ENCODE data around the gene AGBL3.
"Not testable (repeated sequence)": the region's sequence is repeated elsewhere in the genome, so short reads cannot be mapped to it uniquely, and the experiment has no call there.

Gene AGBL3

DNA sequence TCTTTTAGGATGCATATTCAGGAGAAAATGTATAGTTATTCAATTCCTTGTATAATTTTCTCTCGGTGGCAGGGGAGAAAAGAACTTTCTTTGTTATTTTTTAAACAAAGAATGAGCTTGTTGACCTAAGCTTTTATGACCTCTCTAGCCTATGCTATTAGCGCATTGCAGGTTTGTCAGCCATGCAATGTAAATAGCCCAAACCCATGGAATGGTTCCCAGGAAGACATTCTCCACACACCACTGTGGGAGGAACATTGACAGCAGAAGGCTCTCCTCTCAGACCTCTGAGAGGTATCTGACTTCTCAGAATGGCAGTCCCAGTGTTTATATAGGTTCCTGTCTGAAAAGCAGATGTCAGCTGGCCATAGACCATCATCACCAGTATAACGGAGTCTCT, 19.6 kb upstream of the AGBL3 start:
- no peak for DNase-seq

DNA sequence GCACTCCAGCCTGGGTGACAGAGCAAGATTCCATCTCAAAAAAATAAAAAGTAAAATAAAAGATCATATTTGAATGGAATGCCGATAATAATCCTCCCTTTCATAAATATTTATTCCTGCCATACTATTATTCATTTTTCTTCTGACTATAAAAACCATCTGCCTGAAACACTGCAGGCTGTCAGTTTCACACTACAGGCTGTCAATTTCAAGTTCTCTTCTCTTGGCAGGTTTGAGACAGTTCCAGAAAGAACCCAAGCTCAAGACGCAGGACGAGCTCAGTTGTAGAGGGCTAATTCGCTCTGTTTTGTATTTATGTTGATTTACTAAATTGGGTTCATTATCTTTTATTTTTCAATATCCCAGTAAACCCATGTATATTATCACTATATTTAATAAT, 18.2 kb upstream of the AGBL3 start:
- no peak for DNase-seq

DNA sequence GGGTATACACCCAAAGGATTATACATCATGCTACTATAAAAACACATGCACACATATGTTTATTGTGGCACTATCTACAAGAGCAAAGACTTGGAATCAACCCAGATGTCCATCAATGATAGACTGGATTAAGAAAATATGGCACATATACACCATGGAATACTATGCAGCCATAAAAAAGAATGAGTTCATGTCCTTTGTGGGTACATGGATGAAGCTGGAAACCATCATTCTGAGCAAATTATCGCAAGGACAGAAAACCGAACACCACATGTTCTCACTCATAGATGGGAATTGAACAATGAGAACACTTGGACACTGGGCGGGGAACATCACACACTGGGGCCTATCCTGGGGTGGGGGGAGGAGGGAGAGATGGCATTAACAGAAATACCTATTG, 4.7 kb upstream of the AGBL3 start:
- DNase-seq: not testable (repeated sequence)

DNA sequence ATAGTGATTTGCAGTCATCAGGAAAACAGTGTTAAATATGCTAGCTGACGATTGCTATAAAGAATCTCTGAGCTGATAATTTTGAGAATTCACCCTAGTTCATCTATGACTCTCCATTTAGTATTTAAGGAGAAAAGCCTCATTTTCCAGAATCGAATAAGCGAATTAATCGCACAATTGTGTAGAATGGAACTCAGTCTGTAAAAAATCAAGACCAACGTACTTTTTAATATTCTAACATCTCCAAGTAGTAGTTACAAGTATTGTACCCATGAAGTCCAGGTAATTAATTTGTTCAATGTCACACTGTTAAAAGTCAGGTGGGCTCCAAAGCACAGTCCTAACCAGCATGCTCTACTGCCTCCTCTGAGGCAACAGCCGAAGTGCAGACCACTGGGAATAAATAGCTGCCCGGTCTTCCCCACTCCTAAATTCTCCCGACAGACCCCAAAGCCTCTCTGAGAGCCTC, 380 bp upstream of the AGBL3 start:
- DNase-seq: no peak

DNA sequence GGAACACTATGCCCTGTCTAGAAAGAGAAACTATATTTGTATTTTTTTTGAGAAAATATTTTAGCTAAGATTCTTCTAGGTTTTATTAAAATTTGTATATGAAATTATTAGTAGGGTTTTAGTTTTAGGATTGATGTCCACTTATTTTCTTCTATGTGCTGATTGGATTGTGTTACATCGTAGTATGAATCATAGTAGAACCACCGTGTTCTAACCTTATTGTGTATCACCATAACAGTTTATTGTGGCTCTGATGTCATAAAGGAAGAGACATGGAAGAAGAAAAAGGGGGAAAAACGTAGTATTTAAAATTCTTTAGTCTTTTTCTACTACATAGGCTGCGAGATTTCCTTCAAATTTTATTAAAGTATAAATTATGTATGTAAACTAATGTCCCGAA, 1.9 kb downstream of the AGBL3 start:
- no peak for DNase-seq

DNA sequence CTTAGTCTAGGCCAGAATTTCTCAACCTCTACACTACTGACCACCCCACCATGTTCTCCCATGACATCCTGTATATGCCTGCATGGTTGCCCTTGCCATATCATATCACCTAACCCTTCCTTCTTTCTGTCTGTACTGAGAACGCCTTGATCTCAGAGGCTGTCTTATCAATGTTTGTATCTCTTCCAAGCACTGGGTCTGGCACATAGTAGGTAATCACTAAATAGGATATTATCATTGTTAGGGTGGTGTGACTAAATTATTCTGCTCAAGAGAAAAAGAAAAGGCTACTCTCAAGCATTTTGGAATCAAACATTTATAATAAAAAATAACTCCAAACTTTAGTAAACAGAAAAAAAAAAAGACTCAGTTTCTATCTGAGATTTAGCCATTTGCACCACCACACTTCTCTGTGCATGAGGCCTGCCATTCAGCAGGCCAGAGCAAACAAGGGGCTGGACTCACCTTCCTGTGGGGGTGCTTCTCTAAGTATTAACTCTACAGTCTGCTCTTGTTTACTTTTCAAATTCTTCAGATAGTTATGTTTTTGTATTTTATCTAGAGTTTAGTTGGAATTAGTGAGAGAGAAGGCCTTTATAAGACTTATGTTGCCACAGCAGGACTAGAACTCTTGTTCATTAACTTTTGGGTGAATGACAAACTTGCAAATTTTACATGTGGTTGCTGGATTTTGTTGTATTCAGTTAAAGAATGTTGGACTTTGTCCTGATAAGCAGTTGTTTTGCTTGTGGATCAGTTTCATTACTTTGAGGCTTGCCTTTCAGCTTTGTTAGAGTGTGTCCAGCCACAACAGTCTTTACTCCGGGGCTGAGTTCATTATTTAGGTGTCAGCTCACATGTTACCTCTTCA, 5.4 kb downstream of the AGBL3 start:
- DNase-seq: no peak

DNA sequence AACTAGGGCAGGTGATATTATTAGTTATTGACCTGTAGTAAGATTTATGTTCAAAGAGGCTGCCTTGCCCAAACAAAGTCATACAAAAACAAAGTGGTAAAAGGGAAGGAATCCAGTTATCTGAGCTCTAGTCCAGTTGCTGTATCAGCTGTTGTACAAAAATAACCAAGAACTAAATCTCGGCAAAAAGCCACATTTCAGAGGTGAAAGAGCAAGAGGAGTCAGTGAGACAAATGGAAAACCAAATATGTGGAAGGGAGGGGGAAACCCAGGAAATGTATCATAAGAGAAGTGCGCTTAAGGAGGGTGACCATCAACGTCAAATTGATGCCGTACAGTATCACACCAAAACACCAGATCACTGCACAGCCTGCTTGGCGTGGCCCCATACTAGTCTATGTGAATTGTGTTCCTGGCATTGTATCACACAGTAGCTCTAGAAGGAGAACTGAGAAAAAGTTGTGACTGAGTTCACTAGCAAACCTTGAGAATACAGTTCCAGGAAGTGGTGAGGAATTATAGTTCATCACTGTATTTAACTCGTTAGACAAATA, 6.4 kb downstream of the AGBL3 start:
- DNase-seq: peak; percentile 7

DNA sequence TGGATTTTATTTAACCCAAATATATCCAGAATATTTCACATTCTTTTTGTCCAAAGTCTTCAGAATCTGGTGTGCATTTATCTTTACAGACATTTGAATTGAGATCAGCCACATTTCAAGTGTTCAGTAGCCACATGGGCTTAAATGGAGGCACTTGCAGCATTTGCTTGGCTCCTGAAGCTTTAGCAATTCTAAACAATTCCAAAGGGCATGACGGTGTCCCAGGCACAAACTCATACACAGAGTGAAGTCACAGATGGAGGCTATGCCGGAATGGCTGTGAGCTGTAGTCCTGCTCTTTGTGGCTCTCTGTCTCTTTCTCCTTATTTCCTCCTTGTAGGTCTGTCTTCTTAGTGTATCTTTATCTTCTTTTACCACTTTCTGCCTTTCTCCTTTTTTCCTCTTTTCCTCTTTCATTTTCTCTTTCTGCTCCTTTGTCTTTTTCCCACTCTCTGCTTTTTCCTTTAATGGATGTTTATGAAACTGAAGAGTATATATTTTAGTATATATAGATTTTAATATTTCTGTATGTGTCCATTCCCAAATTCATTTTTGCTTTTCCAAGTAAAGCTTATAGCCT, 7.7 kb downstream of the AGBL3 start:
- no peak for DNase-seq

DNA sequence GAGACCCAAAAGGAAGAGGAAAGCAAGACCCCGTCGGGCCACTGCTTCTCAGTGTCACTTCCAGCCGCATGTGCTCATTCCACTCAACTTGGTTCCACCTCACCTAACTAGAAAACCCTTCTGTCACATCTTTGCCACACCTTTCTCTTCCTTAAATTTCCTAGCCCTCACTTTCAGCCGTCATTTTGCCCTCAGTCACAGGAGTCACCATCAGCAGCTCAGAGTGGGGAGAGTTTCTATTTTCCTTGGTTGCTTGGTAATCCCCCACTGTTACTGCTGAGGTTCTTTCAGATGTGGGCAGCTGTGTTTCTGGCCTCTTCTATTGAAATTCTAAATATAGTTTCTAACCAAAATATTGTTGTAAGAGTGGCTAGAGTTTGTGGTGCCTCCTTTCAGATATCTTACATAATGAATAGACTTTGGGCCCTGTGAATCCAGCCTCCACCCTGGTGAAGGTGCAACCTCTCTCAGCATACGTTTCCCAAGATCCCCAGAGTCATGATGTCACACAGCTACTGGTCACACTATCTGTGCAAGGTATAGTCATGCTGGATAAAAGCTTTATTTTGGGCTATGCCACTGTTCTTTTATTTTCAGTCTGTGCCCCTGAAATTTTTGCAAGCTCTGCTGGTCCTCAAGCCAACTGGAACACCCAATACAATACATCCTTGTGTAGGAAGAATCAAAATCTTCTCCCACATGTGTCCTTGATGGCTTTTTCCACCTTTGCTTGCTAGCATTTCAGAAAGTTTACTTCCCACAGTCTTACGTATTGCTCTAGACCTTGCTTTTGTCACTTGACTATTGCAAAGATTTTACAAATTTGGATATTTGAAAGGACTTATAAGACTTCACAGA, 9.2 kb downstream of the AGBL3 start:
- peak; percentile 6 for DNase-seq

DNA sequence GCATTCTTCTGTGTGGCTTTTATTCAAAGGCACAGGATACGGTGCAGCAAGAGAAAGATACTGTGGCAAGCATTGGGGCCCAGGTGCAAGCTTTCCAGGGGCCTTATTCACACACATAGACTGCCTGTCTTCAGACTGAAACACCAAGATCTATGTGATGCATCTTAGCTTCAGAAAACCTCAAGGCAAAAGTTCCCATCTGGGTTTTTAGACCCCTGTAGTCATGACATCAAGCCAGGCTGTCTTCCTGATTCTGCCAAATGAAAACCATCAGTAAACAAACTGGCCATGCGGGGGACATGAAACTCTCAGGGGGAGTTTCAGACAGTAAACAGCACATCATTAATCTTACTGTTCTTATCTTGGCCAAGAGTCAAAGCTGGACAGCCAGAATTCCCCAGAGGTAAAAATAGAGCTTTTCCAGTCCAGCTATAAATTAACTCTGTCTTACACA, 9.8 kb downstream of the AGBL3 start:
- no peak for DNase-seq

DNA sequence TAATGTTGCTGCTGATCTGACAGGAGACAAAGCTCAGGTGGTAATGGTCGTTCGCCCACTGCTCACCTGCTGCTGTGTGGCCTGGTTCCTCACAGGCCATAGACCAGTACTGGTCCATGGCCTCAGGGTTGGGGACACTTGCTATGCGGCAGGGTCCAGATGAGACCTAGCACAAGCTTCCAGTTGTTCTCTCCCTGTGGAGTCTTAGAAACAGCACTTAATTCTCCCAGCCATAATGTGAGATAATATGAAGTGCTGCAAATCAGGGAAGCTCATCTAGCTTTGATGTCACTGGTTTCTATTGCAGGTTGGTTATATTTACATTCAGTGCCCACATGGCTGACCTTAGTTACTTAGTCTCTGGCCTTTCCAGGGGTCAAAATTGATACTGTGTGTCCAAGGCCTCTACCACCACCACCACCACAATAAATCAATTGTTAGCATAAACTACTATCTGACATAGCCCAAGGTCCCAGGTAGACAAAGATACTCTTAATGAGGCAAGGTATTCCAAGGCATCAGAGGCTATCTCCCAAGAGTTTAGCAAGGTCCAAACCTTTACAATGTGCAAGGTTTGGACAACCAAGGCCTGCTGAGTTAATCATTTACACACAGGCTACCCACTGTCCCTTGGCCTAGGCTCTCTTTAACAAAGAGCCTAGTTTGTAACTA, 11.0 kb downstream of the AGBL3 start:
- no peak for DNase-seq

DNA sequence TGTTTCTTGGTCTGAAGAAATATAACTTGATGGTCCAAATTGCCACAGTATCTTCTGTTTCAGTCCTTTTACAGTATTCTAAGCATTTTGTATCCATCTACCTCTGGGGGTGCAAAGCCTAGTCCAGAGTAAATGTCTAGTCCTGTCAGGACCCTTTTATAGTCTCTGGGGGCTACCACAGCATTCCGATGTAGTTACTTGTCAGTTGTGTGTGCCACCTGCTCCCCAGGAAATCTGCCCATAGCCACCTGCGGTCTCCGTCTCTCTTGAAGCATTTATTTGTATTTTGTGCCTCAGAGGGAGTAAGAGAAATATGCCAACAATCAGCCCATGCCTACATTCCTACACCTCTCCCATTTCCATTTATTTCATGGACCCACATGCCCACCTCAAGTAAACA, 12.8 kb downstream of the AGBL3 start:
- no peak for DNase-seq

DNA sequence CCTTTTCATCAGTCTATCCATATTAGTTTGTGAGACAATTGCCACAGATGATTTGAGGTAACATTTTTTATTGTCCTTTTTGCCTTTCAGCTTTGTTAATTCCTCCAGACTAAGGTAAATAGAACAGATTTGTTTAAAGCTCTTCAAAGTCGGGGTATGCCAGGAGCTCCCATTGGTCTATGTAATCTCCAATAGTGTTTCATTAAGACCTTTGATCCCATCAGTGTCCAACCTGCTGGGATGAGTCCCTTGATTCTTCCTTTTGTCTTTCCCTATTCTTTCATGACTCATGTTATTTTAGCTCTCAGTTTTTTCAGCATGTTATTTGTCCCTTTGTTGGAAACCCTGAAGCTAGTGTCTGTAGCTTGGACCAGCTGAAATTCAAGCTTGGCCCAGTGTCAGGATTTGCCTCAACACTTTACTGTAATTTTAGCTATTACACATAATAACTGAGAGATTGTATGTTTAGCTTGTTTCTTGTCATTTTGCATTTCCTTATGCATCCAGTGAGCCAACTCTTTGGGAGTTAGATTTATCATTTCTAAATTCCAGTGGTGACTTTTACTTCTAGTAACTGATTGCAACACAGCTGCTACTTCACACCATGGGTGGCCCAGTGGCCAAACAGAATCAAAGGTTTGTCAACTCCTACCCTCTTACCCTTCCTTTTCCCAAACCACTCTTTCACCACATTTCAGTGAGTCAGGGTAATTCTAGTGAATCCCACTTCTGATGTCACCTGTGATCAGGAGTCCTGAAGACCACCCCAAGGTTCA, 15.3 kb downstream of the AGBL3 start:
- DNase-seq: no peak

DNA sequence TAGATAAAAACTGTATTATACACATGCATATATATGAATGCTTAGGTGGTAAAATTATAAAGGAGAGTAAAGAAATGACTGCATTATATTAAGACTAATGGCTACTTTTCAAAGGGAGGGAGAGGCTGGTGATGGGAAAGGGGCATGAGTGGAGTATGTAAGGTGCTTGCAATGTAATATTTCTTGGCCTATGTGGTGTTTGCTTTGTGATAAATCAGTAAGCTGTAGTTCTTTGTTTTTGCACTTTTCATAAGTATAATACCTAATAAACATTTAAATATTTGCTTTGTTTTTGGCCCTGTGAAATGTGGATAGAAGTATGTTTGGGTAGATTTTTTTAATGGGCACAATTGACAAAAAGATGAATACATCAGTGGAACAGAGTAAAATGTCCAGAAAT, 25.9 kb downstream of the AGBL3 start:
- DNase-seq: no peak

DNA sequence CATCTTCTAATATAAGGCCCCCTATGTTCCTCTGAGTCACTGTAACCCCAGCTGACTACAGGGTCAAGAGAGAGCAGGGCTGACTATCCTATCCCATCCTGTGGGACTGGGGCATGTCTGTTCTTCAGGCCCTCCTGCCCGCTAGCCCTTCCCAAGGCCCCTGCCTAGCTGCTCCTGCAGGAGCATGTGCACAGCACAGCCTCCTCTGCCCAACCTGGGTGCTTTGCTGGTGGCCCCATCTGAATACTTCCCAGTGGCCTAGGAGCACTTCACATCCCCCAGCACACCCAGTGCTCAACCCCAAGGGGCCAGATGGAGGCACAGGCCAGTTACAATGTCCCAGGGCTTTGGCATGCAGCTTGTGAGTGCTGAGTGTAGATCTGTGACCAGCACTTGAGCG, 37.3 kb downstream of the AGBL3 start:
- no peak for DNase-seq

DNA sequence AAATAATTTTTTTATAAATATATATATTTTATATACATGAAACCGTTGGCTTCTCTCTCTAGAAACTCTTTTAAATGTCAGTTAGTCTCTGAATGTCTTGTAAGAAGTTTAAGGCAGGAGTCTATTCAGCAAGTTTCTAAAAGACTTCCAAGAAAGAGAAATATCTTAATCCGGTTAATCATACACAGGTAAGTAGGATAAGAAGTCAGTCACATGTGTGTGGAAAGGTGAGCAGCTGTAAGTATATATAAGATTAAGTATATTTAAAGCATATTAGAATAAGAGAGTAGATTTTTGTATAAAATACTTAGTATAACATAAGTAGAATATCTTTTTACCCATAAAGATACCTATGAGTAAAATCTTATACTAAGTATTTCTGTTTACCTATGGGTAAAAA, 48.9 kb downstream of the AGBL3 start:
- DNase-seq: no peak

DNA sequence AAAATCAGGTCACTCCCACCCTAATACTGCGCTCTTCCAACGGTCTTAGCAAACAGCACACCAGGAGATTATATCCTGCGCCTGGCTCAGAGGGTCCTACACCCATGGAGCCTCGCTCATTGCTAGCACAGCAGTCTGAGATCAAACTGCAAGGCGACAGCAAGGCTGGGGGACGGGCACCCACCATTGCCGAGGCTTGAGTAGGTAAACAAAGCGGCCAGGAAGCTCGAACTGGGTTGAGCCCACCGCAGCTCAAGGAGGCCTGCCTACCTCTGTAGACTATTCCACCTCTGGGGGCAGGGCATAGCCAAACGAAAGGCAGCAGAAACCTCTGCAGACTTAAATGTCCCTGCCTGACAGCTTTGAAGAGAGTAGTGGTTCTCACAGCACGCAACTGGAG, 80.7 kb downstream of the AGBL3 start:
- DNase-seq: not testable (repeated sequence)

DNA sequence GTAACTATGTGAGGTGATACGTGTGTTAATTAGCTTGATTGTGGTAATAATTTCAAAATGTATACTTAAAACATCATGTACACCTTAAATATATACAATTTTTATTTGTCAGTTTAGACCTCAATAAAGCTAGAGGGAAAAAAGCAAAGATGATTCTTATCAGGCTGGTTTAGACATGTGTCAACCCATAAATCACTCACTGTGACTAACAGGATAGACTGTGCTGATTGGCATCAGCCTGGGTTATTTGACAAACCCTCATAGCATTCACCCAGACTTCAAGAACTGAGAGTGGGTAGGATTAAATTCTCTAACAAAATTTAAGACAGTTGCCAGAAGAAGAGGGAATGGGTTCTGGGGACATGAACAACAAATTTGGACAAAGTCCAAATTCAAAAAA, 87.8 kb downstream of the AGBL3 start:
- no peak for DNase-seq

DNA sequence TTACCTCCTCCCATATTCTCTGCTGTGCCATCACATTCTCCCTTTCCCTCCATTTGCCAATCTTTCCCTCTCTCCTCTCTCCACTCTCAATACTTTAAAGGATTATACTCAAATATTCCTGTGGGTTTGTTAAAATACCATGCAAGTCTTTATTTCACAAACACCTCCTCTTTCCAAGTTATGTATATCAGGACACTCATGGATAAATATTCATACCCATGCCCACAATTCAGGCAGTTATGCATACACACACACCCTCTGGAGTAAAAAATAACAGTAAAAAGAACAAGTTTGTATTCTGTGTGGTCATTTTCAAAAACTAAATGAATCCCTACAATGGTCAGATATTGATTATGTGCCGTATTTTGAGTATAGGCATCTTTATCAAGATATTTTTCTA, 88.2 kb downstream of the AGBL3 start:
- no peak for DNase-seq

DNA sequence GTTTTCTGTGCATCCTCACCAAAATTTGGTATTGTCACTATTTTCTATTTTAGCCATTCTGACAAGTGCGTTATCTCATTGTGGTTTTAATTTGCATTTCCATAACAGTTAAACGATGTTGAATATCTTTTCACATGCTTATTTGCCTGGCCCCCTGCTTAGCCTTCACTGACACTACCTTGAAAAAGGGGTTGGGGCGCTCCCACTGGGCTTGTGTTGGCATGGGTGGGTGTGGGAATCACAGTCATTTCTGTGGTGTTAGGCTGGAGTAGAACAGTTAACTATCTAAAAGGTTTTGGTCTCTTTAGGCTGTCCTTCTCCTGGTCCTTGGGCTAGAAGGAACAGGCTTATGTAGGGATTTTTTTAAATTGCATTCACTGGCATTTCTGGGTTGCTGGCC, 89.4 kb downstream of the AGBL3 start:
- DNase-seq: no peak

DNA sequence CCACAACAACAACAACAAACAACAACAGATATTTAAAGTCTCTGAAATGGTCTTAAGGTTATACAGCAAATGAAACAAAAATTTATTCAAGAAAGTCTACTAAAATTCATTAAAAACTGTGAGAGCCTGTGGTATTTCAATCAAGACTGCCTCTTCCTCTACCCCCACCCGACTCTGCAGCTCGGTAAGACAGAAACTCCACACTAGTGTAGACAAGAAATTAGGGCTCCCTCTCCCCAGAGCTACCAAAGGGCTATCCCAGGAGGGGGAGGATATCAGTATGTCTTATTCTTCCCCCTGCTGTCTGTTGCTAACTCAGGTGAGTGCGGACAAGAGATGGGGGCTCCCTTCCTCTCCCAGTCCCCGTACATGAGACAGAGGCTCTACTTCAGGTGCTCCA, 90.6 kb downstream of the AGBL3 start:
- DNase-seq: no peak

DNA sequence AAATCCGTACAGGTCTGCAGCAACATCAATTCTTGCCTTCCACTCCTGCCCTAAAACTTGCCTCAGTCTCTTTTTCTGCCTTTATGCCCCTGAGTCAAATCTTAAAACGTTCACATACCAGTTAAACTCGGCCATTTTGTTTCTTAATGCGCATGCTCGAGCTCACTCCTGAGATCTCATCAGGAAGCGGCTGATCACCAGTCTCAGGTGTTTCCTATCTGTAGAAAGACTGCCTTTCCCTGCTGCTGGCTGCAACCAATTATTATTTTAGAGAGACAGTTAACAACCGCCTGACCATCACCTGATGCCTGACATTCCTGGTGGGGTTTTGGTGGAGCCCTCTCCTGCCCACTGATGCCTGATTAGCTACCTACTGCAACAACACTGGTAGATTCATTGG, 91.3 kb downstream of the AGBL3 start:
- no peak for DNase-seq

All from activated CD4-positive, alpha-beta T cell treated with anti-CD3 and anti-CD28 coated beads, Interleukin-2, amount 50 U/mL, for 1 hour (primary cell).